HepG2 (cell line): ENCODE measurements around the gene SGMS1.

Experiments
- CEBPB ChIP-seq: IDR thresholded peaks from 2 replicates; pipeline ENCODE4 v1.6.1; 2011; ENCODE audit warnings: low read depth, low read length, improper control_type of control experiment, borderline replicate concordance
- CTCF ChIP-seq: sonication (generic); formaldehyde crosslinking; IDR thresholded peaks from 2 replicates; pipeline ENCODE4 v1.5.0; 2020; ENCODE audit warnings: mild to moderate bottlenecking, missing genetic modification reagents, moderate library complexity
- E2F1 ChIP-seq: sonication (generic); formaldehyde crosslinking; IDR thresholded peaks from 2 replicates; pipeline ENCODE4 v1.5.0; 2020; ENCODE audit warnings: missing genetic modification reagents
- EP300 ChIP-seq, 3 experiments: sonication (generic) in 1 of 3; formaldehyde crosslinking in 1 of 3; IDR thresholded peaks; 2 replicates each; pipeline versions ENCODE4 v1.5.1 to v1.6.1; 2011 to 2020; ENCODE audit warnings: low read depth in 2 of 3, low read length in 2 of 3, borderline replicate concordance in 1 of 3, improper control_type of control experiment in 1 of 3, mild to moderate bottlenecking in 1 of 3, missing genetic modification reagents in 1 of 3, moderate library complexity in 1 of 3
- SOX6 ChIP-seq, 2 experiments: fragments of 450-650 bp in 1 of 2; sonication (generic) in 1 of 2; formaldehyde crosslinking in 1 of 2; IDR thresholded peaks; 2 replicates each; pipeline versions ENCODE4 v1.4.0 to v1.6.1; 2017 to 2020; ENCODE audit warnings: antibody characterized with exemption in 1 of 2, mild to moderate bottlenecking in 1 of 2, missing genetic modification reagents in 1 of 2
- TAF1 ChIP-seq: sonication (generic); formaldehyde crosslinking; IDR thresholded peaks from 2 replicates; pipeline ENCODE4 v1.4.0; 2020; ENCODE audit warnings: missing genetic modification reagents
- ZHX1 ChIP-seq: sonication (generic); formaldehyde crosslinking; IDR thresholded peaks from 2 replicates; pipeline ENCODE4 v1.8.1; 2022; ENCODE audit warnings: low read depth, mild to moderate bottlenecking, missing genetic modification reagents
- ZNF17 ChIP-seq: sonication (generic); formaldehyde crosslinking; IDR thresholded peaks from 2 replicates; pipeline ENCODE4 v1.5.0; 2020; ENCODE audit warnings: mild to moderate bottlenecking, missing genetic modification reagents

- TF ChIP-seq E2F1 (CRISPR knock-in tag) (no peak), ZHX1 (no peak), ZNF17 (no peak), CTCF (no peak), CEBPB (no peak), SOX6 (IDR thresholded peaks at IDR 0.05) (no peak), SOX6 (CRISPR knock-in tag; IDR thresholded peaks at IDR 0.05) (no peak), TAF1 (no peak), EP300 (IDR thresholded peaks at IDR 0.05; ENCODE audit: low read depth in 2 of 2, low read length in 2 of 2) (no peak), EP300 (CRISPR knock-in tag; IDR thresholded peaks at IDR 0.05; ENCODE audit: borderline replicate concordance) (no peak)
Measured at GRCh38 chr10:50280049-50280841, 343.5 kb downstream of the SGMS1 start.
